Measurements from ENCODE around the gene KIF6. TPM values are rescaled to one million over a fixed set of nuclear protein-coding genes. Genes with fewer than 3 reads are reported as not detected.
"Not testable (repeated sequence)": the region's sequence is repeated elsewhere in the genome, so short reads cannot be mapped to it uniquely, and the experiment has no call there.

KIF6 gene
- total RNA-seq, 2 experiments from 2014 or later, result not detected

- ChIA-PET POLR2A (no interaction called here), CTCF (interaction anchor here (1.0 kb wide), 1 partner anchor 196 kb away, joined by 3 read pairs; no protein-coding TSS in a partner anchor)
- Mint-ChIP-seq H3K4me3 (no peak overlapping the region), H3K27me3 (no peaks in the 10 kb centered on the region), H3K27ac (no peak overlapping the region), H3K4me1 (peaks cover 7% of the 10 kb centered on the region), H3K36me3 (ENCODE audit: low read depth) (no peaks in the 10 kb centered on the region), H3K9me3 (no peaks in the 10 kb centered on the region)
- no peak for DNase-seq
Observed at GRCh38 chr6:39298061-39298460, 427.1 kb downstream of the KIF6 start.

GRCh38 chr6:39296745-39297640 is 428.2 kb downstream of the KIF6 start:
- no peak overlapping the region for H3K4me3 Mint-ChIP-seq
- POLR2A ChIA-PET, result no interaction called here
- no peaks in the 10 kb centered on the region for H3K4me1 Mint-ChIP-seq
- CTCF ChIA-PET, result interaction anchor here (1.0 kb wide), 1 partner anchor 195 kb away, joined by 3 read pairs; no protein-coding TSS in a partner anchor
- H3K27ac Mint-ChIP-seq, result no peak overlapping the region
- no peaks in the 10 kb centered on the region for H3K9me3 Mint-ChIP-seq
- DNase-seq, result no peak
- H3K27me3 Mint-ChIP-seq, result peaks cover 3% of the 10 kb centered on the region
- no peaks in the 10 kb centered on the region for H3K36me3 Mint-ChIP-seq (ENCODE audit: low read depth)

- no peak overlapping the region for H3K27ac Mint-ChIP-seq
- no peak overlapping the region for H3K4me3 Mint-ChIP-seq
- H3K36me3 Mint-ChIP-seq (ENCODE audit: low read depth), result no peaks in the 10 kb centered on the region
- peaks cover 3% of the 10 kb centered on the region for H3K27me3 Mint-ChIP-seq
- H3K9me3 Mint-ChIP-seq, result no peaks in the 10 kb centered on the region
- no peaks in the 10 kb centered on the region for H3K4me1 Mint-ChIP-seq
- no peak for DNase-seq
- ChIA-PET CTCF (no interaction called here), POLR2A (no interaction called here)
Observed at GRCh38 chr6:39295611-39296011, 429.6 kb downstream of the KIF6 start.

GRCh38 chr6:39294899-39295298 is 430.3 kb downstream of the KIF6 start:
- Mint-ChIP-seq H3K36me3 (ENCODE audit: low read depth) (no peaks in the 10 kb centered on the region), H3K27ac (no peak overlapping the region), H3K4me1 (no peaks in the 10 kb centered on the region), H3K9me3 (no peaks in the 10 kb centered on the region), H3K4me3 (no peak overlapping the region), H3K27me3 (peaks cover 3% of the 10 kb centered on the region)
- POLR2A ChIA-PET, result no interaction called here
- CTCF ChIA-PET, result interaction anchor here (1.1 kb wide), 1 partner anchor 8 kb away, joined by 3 read pairs; no protein-coding TSS in a partner anchor
- DNase-seq, result no peak

- Mint-ChIP-seq H3K27ac (no peak overlapping the region), H3K4me3 (no peak overlapping the region), H3K9me3 (peaks cover 2% of the 10 kb centered on the region), H3K36me3 (ENCODE audit: low read depth) (no peaks in the 10 kb centered on the region), H3K27me3 (peaks cover 3% of the 10 kb centered on the region), H3K4me1 (peaks cover 6% of the 10 kb centered on the region)
- POLR2A ChIA-PET, result no interaction called here
- no peak for DNase-seq
- CTCF ChIA-PET, result interaction anchor here (1.1 kb wide), 1 partner anchor 9 kb away, joined by 3 read pairs; no protein-coding TSS in a partner anchor
Observed at GRCh38 chr6:39294133-39294532, 431.1 kb downstream of the KIF6 start.

- no peaks in the 10 kb centered on the region for H3K36me3 Mint-ChIP-seq (ENCODE audit: low read depth)
- no peak overlapping the region for H3K4me3 Mint-ChIP-seq
- H3K27me3 Mint-ChIP-seq, result peaks cover 3% of the 10 kb centered on the region
- no peak overlapping the region for H3K27ac Mint-ChIP-seq
- no peak for DNase-seq
- CTCF ChIA-PET, result interaction anchor here (1.8 kb wide), 1 partner anchor 10 kb away, joined by 6 read pairs; no protein-coding TSS in a partner anchor
- H3K4me1 Mint-ChIP-seq, result peaks cover 9% of the 10 kb centered on the region
- POLR2A ChIA-PET, result no interaction called here
- H3K9me3 Mint-ChIP-seq, result peaks cover 4% of the 10 kb centered on the region
Observed at GRCh38 chr6:39292637-39293036, 432.6 kb downstream of the KIF6 start.

- Mint-ChIP-seq H3K9me3 (peaks cover 4% of the 10 kb centered on the region), H3K4me3 (no peak overlapping the region), H3K4me1 (peaks cover 9% of the 10 kb centered on the region), H3K36me3 (ENCODE audit: low read depth) (no peaks in the 10 kb centered on the region), H3K27ac (no peak overlapping the region), H3K27me3 (peaks cover 5% of the 10 kb centered on the region)
- DNase-seq, result no peak
- CTCF ChIA-PET, result interaction anchor here (1.0 kb wide), 1 partner anchor 12 kb away, joined by 4 read pairs; no protein-coding TSS in a partner anchor
- POLR2A ChIA-PET, result no interaction called here
Observed at GRCh38 chr6:39289490-39289889, 435.7 kb downstream of the KIF6 start.

GRCh38 chr6:39287601-39288000 is 437.6 kb downstream of the KIF6 start:
- peaks cover 4% of the 10 kb centered on the region for H3K9me3 Mint-ChIP-seq
- H3K4me3 Mint-ChIP-seq, result no peak overlapping the region
- no peaks in the 10 kb centered on the region for H3K36me3 Mint-ChIP-seq (ENCODE audit: low read depth)
- no peak for DNase-seq
- no peak overlapping the region for H3K27ac Mint-ChIP-seq
- ChIA-PET CTCF (interaction anchor here (1.3 kb wide), 1 partner anchor 15 kb away, joined by 3 read pairs; no protein-coding TSS in a partner anchor), POLR2A (no interaction called here)
- peaks cover 5% of the 10 kb centered on the region for H3K27me3 Mint-ChIP-seq
- peaks cover 9% of the 10 kb centered on the region for H3K4me1 Mint-ChIP-seq

GRCh38 chr6:39286596-39286995 is 438.6 kb downstream of the KIF6 start:
- H3K9me3 Mint-ChIP-seq; POLR2A ChIA-PET; CTCF ChIA-PET; H3K27ac Mint-ChIP-seq; H3K4me1 Mint-ChIP-seq; H3K36me3 Mint-ChIP-seq (ENCODE audit: low read depth); H3K4me3 Mint-ChIP-seq; DNase-seq; H3K27me3 Mint-ChIP-seq: not testable (repeated sequence)

GRCh38 chr6:39282774-39283173 is 442.4 kb downstream of the KIF6 start:
- DNase-seq, result no peak
- CTCF ChIA-PET, result no interaction called here
- H3K4me3 Mint-ChIP-seq, result no peak overlapping the region
- H3K9me3 Mint-ChIP-seq, result no peaks in the 10 kb centered on the region
- no peak overlapping the region for H3K27ac Mint-ChIP-seq
- H3K36me3 Mint-ChIP-seq (ENCODE audit: low read depth), result no peaks in the 10 kb centered on the region
- peaks cover 2% of the 10 kb centered on the region for H3K27me3 Mint-ChIP-seq
- H3K4me1 Mint-ChIP-seq, result peaks cover 2% of the 10 kb centered on the region
- POLR2A ChIA-PET, result no interaction called here

GRCh38 chr6:39281312-39281980 is 443.8 kb downstream of the KIF6 start:
- Mint-ChIP-seq H3K4me3 (no peak overlapping the region), H3K4me1 (peaks cover 2% of the 10 kb centered on the region), H3K27ac (no peak overlapping the region), H3K9me3 (no peaks in the 10 kb centered on the region), H3K36me3 (ENCODE audit: low read depth) (no peaks in the 10 kb centered on the region), H3K27me3 (peaks cover 8% of the 10 kb centered on the region)
- DNase-seq, result no peak
- ChIA-PET POLR2A (no interaction called here), CTCF (no interaction called here)

- Mint-ChIP-seq H3K4me3 (no peak overlapping the region), H3K27me3 (peaks cover 6% of the 10 kb centered on the region), H3K9me3 (no peaks in the 10 kb centered on the region), H3K4me1 (peaks cover 2% of the 10 kb centered on the region), H3K27ac (no peak overlapping the region), H3K36me3 (ENCODE audit: low read depth) (no peaks in the 10 kb centered on the region)
- no peak for DNase-seq
- ChIA-PET POLR2A (no interaction called here), CTCF (no interaction called here)
Observed at GRCh38 chr6:39280247-39280731, 444.9 kb downstream of the KIF6 start.

All from activated CD4-positive, alpha-beta memory T cell treated with anti-CD3 and anti-CD28 coated beads, Interleukin-2, amount 10 ng/mL, durations not matched to agents 7 days and 5 days (primary cell).